GM20431 (cell line): ENCODE results near the gene AGBL1.

Source experiments
- in situ Hi-C: fragments of 300-500 bp; cut with MseI, MboI; formaldehyde crosslinking; loops from one replicate; pipeline ENCODE4 v1.15.0; 2020; ENCODE audit warnings: low sequenced_read_pairs; ENCODE audit not compliant: unreplicated experiment

AGBL1 gene

DNA sequence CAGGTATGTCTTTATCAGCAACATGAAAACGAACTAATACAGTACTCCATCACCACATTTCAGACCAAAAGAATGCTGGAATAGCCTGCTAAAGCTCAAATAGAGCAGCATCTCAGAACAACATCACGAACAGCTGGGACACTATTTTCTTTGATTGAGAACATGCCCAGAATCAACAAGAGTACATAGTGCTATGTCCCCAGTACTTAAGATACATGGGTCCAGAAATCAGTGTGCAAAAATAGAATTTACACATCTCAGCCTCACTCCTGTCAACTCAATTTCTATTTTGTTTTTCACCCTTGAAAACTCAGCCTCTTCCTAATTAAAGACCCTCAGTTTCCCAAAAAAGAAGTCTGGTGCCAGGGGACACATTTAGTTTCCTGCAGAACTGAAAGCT, 753.9 kb downstream of the AGBL1 start:
- in situ Hi-C loops: no loop called here

DNA sequence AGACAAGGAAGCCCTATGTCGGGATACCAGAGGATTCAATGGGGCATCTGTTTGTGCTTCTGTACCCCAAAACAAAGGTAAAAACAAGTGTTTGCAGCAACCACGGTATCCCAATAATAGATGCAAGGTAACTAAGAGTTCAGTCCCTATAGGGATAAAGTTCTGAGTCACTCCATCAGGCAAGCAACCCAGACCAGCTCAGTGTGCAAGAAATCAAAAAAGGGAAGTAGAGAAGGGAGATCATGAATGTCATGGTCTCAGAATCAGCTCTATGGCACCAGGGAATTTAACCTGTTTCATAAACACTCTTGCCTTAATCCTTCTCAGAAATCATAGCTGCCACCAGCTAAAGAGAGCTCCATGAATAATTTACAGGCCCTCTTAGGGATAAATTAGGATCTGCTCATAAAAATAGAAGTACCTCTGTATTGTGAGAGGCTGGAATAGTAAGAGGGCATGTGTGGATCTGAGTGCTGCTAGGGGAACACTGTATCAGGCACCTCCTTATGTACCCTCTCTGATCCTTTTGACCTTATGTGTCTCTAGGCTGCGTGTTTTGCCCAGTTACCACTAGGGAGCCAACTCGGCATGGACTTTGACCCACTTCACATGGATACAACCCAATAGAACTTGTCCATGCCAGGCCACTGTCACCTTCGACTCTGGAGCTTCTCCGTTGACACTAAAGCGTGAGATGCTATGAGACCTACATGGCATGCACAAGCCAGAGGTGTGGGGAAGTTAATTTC, 754.6 kb downstream of the AGBL1 start:
- in situ Hi-C loops: no loop called here

DNA sequence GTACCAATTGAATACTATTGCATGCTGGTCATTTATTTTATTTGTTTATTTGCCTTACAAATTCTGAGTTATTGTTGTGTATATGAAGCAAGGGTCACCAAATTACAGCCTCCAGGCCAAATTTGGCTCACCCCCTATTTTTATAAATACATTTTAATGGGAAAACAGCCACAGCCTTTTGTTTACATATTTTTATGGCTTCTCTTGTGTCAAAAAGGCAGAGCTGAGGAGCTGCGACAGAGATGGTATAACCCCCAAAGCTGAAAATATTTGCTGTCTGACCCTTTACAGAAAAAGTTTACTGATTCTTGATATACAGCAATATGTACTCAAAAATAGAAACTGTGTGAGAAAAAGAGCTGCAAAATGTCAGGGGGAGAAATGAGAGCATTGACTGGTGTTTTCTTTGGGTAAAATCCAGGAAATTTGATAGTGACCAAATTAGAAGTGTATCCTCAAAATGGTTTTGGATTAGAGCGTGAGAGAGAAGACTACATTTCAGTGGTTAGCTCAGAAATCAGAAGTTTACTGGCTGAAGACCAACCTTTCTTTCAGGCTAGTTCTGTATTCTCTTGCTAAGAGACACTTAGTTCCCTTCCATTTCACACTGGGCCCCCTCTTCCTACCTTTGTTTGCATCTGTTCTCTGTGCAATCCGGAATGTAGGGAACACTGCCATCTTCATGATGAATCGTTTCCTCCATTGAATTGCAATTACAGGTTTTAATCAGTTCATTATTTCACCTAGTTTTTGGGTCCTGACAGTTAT, 757.8 kb downstream of the AGBL1 start:
- in situ Hi-C loops: no loop called here

DNA sequence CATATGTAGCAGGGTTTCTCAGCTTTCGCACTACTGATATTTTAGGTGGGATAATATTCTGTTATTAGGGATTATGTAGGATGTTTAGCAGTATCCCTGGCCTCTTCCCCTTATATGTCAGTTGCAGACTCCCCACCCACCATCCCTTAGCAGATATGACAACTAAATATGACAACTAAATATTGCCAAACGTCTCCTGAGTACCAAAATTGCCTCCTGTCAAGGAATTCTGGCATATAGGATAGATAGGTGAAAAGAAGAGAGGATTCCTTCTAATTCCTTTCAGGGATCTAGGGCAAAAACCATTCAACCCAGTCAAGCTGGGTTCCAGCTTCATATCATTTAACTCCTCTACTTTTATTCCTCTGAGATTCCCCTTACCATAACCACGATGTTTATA, 759.8 kb downstream of the AGBL1 start:
- in situ Hi-C loops: no loop called here

DNA sequence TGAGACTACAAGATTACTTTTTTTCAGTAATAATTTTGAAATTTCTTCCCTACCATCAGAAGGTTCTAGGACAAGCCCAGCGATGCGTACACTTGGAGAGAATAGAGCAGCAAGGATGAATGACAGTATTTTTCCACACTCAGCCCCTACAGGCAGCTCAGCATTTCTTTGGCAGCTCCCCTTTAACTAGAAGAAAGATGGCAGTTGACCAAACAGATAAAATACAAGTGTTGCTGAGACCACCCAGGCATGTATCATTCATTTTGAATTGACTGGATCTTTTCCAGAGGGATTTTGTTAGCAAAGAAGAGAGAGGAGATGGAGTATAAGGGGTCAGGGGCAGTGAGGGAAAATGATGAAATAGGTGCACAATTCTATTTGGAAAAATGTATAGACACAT, 761.3 kb downstream of the AGBL1 start:
- in situ Hi-C loops: no loop called here

DNA sequence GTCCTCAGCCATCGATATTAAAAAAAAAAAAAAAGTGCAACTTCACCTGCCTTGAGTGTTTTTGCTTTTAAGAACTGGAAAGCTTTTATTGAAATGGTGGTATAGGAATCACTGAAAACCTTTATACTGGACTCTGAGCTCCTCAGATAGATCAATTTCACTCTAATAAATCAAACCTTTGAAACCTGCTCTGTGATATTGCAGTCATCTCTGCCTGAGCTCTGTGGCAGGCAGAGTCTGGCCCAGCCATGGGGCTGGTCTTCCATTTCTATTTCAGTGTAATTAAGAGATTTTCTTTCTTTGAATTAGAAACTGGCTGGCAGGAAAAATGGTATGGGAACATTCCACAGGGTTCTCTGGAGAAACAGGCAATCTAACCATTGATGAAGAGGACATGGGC, 762.5 kb downstream of the AGBL1 start:
- in situ Hi-C loops: no loop called here

DNA sequence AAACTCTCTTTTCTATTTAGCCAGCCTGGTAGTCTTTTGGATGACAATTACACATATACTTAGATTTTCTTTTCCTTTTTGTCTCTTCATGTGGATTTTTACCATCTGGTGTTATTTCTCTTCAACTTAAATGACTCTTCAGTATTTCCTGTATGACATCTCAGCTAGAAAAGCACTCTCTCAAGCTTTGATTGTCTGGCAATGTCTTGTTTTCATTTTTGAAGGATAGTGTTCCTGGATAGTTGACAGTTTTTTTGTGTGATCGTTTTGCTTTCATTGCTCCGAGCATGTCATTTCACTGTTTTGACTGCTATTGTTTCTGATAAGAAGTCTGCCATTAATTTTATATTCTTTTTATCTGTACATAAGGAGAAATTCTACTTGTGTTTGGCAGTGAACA, 766.4 kb downstream of the AGBL1 start:
- in situ Hi-C loops: no loop called here

DNA sequence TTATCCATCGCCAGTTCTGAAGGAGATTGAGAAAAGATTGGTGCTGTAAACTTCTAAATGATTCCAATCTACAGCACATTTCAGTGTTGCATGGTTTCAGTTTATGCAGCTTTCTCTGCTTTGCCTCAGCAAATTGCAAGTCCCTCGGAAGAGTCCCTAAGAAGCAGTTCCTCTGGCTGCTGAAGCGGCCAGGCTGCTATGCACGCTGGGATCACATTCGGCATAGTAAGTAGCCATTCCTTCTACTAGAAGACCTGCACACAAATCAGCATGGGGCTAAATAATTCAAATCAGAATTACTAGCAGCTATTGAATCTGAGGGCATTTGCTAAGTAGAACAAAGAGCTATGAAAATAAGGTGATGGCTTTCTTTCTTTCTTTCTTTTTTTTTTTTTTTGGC, 769.5 kb downstream of the AGBL1 start:
- in situ Hi-C loops: no loop called here

DNA sequence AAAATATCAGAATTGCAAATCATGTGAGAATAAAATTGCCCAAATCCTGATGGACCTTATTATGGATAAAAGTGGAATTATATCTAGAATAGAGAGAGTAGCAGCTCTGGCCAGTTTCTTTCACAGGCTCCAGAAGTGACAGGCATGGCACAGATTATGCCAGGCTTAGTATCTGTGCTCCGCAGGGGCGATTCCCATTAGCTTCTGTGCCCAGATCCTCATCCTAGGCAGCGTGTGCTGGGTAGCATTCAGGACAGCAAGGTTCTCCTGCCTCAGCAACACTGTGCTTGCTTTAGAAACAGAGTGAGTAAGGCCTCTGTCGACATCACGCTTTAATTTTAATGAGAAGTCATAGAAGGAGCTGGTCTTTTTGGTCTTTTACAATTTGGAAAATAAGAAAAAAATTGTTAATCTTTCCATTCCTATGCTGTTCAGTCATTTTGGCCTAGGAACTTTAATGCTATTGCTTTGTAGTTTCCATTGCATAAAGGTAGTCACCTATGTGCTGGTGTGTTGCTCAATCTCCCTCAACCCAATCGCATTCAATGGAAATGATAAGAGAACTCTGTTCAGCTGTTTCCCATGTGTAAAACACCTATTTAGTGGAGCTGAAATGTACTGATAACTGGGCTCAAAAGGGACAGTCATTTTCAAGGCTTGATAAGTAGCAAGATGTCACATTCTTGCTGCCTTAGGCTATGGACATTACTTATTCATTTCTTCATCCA, 770.1 kb downstream of the AGBL1 start:
- in situ Hi-C loops: no loop called here

DNA sequence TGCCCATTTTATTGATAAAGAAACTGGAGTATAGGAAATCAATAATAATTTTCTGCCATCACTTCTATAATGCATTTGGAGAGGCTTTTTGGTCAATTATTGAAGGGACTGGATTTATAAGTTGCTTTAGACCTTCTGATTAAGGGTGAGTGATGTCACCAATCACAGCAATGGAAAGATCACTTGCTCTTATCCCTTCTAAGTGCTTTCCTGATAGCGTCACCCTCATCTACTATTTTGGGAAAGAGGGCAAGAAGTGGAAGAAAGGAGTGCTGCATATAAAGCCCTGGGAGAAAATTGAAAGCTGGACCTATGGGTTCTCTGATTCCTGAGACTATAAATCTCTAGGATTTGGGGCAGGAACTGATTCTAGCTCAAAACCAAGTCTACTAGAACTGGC, 771.3 kb downstream of the AGBL1 start:
- in situ Hi-C loops: no loop called here

DNA sequence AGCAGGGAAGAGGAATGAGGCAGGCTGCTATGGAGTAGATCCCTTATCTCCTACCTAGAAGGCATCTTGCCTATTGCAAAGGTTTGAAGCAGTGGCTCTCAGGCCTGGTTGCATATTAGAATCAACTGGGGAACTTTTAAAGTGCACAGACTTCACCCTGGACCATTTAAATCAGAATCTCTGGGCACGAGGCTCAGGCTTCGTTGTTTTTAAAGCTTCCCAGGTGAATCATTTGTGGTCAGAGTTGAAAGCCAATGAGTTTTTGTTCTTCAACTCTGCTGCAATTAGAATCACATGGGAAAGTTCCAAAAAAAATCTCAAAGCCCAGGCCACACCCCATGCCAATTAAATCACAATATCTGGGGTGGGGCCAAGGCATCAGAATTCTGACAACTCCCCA, 773.1 kb downstream of the AGBL1 start:
- in situ Hi-C loops: no loop called here

DNA sequence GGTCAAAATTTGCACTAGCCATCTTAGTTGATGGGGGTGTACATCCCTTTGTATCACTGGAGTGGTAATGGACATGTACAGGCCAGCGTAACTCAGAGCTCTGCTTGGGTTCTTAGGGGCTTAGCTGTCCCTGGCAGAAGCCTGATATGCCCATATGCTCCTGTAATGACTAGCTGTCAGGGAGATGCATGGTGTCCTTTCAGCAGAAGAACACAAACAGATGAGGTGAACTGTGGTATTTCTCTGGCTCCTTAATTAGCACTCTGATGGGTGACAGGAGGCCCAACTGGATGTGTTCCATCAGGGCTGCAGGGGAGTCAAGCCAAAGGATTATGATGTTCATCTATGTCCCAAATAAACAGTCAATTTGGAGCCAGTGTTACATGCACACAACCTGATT, 774.5 kb downstream of the AGBL1 start:
- in situ Hi-C loops: no loop called here

DNA sequence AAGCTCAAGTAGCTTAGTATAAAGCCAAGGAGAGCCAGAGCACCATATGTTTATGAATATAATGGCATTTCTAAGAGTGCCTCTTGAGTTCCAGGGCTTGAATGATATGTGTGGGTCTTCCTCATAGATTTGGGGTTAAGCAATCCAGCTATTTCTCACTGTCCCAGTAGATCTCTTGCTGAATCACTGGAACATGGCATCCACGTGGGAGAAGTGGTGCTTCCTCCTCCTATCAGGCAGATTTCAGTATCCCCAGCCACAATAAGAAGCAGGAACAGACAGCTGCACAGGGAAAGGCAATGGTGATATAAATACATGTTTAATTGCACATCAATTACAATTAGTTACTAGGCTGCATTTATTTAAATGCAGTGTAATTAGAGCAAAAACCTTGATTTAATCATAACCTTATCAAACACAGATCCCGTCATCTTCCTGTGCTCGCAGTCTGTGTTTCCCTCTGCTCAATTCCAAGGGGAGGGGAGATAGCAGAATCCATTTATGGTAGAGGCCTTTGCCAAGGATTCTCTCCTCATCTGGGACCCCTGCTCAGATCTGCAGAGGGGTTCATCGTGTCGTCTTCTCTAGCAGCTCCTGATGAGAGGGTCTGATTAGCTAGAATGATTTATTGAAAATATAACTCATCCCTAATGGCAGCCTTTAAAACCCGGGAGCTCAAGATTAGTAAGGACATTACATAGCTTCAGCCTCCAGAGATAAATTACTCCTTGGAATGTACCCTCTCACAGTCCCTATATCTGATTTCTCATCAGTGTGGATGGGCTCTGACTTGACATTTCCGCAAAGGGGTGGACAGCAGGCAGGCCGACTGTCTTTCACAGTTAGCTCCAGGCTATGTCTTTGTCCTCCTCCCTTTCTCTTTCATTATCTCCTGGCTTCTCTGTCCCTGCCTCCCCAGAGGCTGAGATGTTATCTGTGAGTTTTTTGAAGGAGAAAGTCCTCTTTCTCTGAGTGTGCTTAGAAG, 775.9 kb downstream of the AGBL1 start:
- in situ Hi-C loops: no loop called here

DNA sequence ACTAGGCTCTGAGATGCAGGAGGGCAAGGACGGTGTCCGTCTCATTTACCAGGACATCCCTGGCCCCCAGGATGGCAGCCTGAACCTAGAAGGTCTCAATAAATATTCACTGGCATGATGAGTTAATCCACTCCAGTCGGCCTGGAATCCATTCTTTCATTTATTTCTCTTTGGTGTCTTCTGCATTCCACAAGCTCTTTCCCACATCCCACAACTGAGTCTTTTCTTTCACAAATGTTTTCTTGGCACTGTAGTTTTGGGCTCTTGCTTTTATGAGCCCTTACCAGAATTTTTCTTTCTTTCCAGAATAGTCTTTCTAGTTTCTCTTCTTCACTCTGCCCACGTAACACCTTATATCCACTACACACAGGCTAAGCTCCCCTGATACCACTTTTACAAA, 778.0 kb downstream of the AGBL1 start:
- in situ Hi-C loops: no loop called here

DNA sequence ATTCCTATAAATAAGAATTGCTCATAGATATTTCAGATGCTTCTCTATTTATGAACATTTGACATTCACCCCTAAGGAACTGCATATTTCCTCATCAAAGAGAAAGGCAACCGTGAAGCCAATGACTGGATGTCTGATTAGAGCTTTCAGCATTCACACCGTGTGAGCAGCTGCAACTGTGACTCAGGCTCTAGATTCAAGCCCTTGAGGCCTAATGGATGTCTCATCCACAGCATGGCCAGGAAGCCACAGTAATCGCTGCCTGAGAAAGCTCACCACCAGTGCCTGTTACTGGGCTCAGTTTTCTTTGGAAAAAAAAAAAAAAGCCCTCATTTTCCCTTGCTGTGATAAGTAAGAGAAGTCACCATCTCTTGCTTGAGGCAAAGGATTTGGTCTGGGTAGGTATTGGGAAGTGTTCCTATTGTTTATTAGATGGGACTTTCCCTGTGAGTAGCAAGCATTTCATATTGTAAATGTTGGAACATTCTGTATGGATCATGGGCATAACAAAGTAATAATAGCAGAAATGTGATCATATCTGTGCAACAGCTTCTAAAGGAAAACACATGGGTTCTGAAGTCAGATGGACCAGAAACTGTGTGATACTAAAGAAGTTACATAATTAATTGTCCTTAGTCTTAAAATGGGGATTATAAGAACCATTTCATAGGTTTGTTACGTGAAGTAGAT, 783.7 kb downstream of the AGBL1 start:
- in situ Hi-C loops: no loop called here

DNA sequence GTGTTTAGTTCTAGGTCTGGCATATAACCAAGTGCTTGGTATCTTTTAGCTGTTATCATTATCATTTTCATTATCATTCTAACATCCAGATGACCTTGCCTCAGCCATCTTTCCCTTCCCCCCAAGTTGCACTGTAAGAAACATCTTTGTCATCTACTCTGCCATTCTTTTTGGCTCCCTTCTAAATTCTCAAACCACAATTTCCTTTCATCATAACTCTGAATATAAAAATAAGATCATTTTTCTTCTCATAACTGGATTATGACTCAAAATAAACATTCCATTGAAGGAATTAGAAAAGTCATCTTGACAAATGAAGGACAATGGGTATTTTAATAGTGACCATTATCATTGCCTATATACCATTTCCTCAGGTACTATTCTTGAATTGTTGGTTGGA, 786.2 kb downstream of the AGBL1 start:
- in situ Hi-C loops: no loop called here

DNA sequence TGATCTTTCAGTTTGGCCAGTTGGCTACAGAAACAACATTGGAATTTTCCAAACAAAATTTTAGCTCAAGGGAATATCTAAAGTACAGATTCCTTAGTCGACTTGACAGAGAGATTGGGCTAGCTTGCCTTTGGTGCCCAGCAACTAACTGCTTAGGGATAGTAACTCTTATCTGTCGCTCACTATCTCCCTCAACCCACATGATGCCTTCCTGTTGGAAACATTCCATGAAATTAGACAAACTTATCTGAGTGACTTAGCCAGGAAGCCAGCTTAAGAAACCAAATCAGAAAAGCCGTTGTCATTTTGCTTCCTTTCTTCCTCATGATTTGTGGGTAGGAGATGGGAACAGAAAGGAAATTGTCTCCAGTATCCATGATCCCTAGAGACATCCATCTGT, 791.2 kb downstream of the AGBL1 start:
- in situ Hi-C loops: no loop called here

DNA sequence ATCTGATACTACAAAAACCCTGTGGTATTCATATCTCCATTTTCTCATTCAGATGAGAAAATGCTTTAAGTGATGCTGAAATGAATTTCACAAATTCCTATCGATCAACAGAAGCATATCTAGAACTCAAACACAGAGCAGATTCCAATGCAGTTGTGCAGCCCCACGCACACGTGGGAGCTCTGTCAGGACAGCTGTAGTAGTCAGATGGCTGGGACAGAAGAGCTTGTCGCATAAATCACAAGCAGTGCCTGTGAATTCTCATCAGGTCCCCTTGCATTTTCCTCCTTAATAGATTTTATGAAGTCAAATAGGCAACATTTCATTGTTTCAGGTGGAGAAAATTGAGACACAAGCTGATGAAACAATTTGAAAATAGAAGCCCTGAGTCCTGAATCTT, 792.3 kb downstream of the AGBL1 start:
- in situ Hi-C loops: no loop called here

DNA sequence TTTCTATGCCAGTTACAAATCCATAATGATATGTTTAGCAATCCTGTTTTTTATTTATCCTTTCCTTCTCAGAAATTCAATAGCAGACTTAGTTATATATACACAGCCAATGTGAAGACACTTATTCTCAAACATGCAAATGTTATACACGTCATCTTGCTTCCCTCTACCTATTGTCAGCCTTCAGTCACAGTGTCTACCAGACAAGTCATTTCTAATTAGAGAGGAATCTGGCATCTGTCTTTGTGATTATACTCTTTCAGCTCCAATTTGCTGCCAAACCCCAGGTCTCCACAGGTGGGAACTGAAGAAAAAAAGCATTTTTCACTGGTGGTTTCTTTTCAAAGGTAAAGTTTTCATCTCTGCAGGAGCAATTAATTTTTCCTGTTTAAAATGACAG, 793.1 kb downstream of the AGBL1 start:
- in situ Hi-C loops: no loop called here
